SIG-M5 treated with dmso at 0.1 percent for 504 hours (cell line): ENCODE results near the gene KLK13.
A peak's percentile ranks its signal among the peaks of the same experiment; 100 is the strongest.

Experiments
- DNase-seq: peaks from one replicate; lab custom pipeline; 2025; ENCODE audit not compliant: unreplicated experiment; lab: John Stamatoyannopoulos, UW

The KLK13 gene, protein sequence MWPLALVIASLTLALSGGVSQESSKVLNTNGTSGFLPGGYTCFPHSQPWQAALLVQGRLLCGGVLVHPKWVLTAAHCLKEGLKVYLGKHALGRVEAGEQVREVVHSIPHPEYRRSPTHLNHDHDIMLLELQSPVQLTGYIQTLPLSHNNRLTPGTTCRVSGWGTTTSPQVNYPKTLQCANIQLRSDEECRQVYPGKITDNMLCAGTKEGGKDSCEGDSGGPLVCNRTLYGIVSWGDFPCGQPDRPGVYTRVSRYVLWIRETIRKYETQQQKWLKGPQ

DNA sequence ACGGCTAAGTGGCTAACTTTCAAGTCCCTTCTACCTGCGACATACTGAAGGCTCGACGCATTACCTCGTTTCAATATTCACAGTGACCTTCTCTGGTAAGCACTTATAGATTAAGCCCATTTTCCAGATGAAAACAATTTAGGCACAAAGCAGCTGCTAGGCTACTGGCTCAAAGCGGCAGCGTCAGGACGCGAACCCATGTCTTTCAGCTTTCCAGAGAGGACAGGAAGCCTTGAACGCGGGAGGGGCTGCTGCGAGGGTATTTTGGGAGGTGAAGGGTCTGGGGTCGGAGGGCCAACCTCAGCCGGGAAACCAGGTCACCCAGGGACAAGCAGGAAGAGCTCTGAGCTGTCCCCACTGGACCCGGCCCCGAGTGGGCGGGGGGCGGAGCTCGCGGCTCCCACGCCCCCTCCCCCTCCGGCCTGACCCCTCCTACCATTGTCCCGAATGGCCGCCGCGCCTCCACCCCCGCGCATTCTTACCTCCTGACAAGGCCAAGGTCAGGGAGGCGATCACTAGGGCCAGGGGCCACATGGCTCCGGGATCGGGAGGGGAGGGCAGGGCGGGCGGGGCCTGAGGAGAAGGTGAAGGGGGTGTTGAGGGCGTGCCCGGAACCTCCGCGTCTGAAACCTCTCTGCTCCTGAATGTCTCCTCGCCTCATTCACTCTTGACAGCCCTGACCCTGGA lies at the start of gene KLK13:
KLK13 (minus strand) TSS at position 559 of the 687 bp plus-strand sequence; CDS start at position 534, 25 bp downstream.
- DNase-seq = no peak

DNA sequence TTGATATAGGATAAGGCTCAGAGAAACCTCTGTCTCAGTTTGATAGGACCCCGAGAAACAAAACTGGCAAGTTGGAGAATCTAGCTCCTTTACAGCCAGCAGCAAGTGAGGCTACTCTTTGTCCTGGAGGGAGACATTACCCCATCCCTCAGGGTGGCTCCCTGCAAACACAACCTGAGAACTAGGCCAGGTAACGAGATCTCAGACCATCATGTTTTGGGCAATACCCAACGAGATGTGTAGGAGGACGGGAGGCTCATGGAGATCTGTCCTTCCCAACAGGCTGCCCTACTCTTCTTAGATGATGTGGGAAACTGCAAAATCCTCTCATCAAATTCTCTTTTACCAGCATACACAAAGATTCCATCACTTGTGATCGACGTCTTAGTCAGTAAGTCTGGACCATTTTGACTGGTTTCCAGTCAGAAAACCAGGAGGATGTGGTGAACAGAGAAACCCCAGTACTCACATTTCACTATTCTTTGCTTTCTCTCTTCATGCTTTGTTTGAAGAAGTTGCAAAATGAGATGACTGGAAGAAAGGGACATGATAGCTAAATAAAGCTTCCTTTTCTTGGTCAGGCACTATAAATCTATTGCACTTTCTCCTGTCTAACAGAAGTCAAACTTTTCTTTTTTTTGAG lies 49.3 kb upstream of the KLK13 start:
- DNase-seq = peak; percentile 61

DNA sequence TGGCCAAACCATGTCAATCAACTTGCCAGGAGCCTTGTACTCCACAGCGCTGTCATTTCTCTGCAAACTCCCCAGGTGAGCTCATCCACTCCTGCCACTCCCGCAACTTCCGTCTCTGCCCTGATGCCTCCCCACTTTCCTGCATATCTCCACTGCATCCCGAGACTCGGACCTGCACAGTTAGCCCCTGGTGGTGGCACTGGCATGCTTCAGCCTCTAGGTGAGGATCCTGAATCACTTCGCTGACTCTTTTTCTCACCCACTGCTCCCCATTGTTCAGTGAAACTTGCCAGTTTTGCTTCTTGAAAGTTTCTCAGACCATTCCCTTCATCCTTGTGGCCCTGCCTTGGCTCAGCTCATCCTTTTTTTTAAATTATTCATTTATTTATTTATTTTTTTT lies 46.7 kb upstream of the KLK13 start:
- DNase-seq = no peak

DNA sequence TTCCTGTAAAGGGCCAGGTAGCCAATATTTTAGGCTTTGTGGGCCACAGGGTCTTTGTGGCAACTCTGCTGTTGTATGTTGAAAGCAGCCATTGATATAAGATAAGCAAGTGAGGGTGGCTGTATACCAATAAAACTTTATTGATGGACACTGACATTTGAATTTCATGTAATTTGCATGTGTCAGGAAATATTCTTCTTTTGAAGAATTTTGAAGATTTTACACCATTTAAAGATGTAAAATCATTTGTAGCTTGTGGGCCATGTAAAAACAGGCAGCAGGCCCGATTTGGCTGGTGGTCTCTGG lies 45.7 kb upstream of the KLK13 start:
- DNase-seq = no peak

DNA sequence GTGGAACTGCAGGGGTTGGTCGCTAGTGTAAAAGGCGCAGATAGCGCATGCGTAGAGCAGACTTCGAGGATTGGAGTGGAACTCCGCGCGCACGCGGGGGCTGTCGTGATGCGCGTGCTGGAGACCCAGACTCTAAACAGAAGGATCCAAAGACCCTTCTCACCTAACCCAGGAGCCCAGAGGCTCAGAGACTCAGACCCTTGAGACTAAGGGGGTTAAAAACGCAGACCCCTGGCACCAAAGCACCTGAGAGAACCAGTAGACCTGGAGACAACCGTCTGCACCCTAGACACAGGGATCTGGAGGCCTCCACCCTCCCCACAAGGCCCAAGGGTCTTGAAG lies 43.9 kb upstream of the KLK13 start:
- no peak for DNase-seq

DNA sequence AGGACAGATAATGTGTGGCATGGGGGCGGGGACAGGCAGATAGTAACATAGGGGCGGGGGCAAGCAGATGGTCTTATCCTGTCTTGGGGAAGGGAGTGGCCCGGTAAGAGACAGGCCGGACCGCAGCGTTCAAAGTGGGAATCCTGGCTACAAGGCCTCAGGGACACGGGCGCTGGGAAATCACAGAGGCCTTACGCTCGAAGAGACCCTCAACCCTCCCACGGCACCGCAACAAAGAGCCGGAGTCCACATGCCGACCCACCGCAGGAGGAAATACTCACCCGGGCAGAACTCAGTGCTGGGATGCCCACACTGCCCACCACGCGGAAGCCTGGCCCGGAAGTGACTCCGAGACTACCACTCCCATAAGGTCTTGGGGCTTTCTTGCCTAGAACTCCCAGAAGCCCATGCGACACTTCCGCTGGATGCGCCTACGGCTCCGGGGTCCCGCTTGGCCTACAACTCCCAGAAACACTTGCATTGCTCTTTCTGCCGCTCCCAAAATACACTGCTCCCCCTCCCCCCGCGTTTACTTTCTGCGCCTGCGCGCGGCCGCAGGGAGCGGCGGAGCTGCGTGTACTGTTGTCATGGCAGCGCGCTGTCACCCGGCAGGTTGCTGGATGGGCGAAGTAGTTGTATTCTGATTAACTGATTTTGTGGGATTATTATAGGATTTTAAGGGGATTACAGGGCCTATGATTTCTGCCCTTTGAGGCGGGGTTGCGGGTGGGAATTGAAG lies 43.3 kb upstream of the KLK13 start, which contains the start of gene CTU1:
CTU1 (minus strand) TSS at position 344 of the 739 bp plus-strand sequence. CDS start 3,840 bp downstream, outside the sequence.
- DNase-seq = peak; percentile 99

DNA sequence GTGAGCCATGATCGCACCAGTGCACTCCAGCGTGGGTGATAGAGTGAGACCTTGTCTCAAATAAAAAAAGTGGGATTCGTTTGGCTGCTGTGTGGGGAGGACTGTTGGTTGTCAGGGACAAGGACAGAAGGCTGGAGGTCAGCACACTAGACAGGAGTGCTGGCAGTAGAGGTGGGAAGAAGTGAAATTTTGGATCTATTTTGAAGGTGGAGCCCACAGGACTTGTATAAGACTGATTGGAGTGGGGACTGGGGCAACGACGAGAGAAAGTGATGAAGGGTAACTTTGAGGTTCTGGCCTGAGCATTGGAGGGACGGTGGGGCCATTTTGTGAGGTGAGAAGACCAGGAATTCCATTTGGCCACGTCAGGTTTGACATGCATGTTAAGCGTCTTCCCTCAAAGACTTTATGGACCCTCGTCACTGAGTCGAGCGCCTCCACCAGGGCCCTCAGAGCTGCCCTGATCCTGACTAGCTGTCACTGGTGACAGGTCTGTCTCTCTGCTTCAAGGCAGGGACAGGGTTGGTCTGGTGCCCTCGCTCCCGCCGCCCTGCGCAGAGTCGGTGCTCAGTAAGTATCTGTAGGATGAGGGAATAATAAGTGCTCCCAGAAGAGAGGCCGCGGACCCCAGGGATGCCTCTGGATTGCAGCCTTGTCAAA lies 42.6 kb upstream of the KLK13 start:
- no peak for DNase-seq

DNA sequence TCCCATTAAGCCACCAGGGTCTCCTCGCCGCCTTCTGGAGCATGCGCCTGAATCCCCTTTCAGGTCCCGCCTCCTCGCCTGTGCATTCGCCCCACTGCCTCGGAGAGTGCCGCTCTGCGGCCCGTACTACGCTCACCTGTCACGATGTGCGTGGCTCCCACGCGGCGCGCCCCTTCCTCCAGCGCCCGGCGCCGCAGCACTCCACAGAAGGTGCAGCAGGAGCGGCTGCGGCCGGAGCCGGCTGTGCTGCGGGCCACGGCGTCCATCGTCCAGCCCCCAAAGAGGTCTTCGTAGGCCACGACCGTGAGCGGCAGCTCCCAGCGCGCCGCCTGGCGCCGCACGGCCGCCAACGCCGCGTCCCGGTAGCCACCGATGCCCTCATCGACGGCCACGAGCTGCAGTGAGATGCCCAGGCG lies 39.0 kb upstream of the KLK13 start:
- no peak for DNase-seq

DNA sequence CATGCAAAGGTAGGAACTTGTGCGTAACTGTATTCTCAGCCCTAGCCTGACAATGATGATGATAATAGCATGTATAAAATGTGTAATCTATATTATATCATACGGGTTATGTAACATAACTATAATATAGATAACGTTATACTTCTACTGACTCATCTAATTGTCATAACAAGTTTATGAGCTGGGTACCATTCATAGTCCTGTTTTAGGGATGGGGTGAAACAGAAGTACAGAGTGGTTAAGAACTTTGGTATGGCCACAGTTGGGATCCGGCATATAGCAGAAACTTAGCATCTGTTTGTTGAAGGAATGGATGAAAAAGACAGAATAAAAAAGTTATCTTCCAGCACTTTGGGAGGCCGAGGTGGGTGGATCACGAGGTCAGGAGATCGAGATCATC lies 38.1 kb upstream of the KLK13 start:
- DNase-seq = no peak

DNA sequence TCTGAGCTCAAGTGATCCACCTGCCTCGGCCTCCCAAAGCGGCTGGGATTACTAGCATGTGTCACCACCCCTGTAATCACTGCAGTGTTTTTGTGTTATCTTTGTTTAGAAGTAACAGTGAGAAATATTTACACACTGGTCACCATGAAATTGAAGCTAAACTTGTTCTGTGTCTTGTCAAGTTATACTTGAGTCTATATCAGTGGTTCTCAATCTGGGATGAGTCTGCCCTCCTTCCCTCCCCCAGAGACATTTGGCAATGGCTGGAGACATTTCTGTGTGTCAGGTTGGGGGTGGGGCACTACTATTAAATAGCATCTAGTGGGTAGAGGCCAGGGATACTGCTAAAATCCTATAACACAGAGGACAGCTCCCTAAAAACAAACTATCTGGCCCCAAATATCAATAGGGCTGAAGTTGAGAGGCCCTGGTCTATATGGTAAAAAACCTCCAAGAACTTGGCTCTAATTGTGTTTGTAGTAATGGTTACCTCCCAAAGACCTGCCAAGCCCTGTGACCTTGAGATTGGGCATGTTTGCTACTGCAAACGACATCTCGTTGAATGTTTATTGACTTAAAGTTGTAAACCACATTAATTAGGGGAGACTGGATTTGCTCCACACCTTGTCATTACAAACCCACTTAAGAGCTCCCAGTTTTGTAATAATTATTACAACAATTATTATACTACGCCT lies 36.4 kb upstream of the KLK13 start:
- DNase-seq = no peak

DNA sequence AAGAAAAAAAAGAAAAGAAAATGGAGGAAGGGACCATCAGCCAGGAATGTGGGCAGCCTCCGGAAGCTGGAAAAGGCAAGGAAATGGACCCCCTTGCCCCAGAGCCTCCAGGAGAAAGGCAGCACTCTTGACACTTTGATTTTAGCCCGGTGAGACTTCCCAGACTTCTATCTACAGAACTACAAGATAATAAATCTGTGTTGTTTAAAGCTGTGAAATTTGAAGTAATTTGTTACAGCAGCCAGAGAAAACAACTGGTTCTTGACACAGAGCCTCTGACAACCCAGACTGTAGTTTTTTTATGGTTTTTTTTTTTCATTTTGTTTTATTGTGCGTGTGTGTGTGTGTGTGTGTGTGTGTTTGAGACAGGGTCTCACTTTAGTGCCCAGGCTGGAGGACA lies 35.7 kb upstream of the KLK13 start:
- no peak for DNase-seq

DNA sequence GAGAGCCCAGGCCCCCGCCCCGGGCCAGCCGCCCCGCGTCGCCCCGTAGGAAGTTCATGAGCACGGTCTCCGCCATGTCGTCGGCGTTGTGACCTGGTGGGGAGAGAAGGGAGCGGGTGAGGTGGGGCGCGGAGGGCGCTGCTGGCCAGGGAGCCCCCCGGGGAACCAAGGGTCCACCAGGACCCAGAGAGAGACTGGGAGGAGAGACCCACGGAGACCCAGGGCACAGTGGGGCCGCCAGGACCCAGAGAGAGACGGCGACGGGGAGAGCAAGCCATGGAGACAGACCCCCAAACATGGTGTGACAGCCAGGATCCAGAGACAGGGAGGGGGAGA lies 34.1 kb upstream of the KLK13 start:
- no peak for DNase-seq

DNA sequence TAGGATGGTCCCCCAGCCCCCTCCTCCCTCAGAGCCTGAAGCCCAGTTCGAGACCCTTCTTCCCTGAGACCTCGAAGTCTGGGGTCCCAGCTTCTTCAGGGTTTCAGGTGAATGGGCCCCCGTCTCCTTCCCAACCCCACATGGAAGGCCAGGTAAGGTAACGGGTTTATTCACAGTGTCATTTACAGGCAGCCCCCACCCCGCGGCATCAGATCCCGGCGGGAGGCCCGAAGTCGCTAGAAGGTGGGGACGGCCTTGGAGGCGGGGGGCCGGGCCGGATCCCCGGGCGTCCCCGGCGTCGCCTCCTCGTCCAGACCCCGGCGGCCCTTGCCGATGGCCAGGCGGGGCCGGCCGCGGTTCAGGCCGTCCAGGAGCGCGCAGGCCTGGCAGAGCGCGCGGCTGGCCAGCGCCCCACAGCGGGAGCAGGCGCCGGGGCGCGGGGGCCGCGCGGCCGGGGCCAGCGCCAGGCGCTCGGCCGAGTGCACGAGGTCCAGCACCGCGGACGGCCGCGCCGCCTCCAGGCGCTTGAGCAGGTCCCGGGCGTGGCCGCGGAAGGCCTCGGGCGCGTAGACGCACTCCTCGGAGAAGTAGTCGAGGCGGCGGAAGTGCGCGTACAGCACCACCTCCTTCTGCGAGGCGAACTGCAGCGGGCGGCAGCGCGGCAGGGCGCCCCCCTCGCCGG lies 33.6 kb upstream of the KLK13 start:
- no peak for DNase-seq

DNA sequence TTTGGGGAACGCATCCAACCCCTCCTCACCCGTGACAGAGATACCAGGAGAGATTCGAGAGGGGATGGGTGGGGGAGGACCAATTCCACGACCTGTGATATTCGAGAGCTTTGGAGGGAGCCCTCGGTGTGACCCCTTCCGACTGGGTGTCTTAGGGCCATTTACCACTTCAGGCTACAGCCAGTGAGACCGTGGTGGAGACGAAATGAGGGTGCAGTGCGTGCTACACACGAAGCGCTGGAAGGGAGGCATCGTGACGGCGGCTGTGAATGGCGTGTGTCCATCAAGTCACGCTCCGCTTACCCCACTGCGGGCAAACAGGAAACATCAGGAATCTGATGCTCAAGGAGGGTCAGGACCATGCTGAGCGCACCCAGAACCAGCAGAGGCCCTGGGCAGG lies 32.9 kb upstream of the KLK13 start:
- no peak for DNase-seq

DNA sequence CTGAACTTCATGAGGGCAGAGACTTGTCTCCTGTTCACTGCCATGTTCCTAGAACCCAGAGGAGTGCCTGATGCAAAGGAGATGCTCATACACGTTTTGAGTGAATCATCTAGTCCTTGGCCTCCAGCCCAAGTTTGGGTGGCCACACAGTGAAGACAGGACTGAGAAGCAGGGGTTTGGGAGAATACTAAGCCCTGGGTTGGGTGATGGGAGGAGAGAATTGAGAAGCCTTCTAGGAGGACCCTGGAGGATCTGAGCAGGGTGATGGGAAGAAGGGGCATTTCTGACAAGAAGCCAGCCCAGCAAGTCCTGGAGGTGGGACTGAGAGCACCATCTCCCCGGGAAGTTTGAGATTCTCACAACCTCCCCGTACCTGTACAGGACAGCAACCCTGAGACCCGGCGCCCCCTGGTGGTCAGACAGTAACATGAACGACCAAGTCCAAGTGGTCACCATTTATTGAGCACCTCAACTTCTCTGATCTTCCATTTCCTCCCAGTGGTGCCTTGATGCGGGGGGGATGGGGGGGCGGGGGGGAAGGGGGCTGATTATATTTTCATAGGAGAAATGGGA lies 32.4 kb upstream of the KLK13 start:
- DNase-seq = peak; percentile 19

DNA sequence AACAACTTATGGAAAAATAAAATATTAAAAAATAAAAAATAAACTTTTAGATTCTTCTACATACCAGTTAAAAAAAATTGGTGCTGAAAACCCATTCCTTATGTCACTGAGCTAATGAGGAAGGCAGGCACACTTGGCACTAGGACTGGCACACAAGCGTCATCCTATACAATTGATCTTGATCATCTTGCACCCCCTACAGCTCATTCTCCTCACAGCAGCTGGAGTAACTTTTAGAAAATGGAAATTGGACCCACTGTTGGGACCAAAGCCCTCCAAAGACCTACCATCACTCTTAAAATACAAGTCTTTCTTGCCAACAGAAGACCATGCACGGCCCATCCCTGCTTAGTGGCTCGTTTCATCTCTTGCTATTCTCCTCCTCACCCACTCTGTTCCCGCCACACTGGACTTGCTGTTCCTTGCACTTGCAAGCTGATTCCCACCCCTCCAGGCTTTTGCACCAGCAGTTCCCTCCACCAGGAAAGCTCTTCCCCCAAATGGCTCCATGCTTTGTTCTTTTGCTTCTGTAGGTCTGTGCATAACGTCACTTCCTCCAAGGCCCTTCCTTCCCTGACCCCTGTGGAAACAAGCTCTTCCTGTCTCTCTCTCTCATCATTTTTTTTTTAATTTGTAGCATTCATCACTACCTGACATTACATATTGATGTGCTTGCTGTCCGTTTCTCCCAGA lies 31.7 kb upstream of the KLK13 start:
- DNase-seq = peak; percentile 12

DNA sequence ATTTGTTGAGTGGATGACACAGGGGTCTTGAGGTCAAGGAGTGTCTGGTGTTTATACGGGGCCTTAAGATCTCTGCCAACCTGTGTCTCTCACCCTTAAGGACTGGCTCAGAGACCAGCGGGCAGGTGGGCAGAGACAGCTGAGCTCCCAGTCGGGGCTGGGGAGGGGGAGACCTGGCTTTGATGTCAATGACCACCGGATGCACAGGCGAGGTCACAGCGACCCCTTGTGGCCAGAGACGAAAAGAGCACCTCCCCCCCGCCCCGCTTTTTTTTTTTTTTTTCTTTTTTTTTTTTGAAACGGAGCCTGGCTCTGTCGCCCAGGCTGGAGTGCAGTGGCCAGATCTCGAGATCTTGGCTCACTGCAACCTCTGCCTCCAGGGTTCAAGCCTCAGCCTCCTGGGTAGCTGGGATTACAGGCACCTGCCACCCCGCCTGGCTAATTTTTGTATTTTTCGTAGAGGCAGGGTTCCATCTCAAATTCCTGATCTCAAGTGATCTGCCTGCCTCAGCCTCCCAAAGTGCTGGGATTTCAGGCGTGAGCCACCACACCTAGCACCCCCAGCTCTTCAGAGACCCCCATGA lies 29.9 kb upstream of the KLK13 start:
- no peak for DNase-seq

DNA sequence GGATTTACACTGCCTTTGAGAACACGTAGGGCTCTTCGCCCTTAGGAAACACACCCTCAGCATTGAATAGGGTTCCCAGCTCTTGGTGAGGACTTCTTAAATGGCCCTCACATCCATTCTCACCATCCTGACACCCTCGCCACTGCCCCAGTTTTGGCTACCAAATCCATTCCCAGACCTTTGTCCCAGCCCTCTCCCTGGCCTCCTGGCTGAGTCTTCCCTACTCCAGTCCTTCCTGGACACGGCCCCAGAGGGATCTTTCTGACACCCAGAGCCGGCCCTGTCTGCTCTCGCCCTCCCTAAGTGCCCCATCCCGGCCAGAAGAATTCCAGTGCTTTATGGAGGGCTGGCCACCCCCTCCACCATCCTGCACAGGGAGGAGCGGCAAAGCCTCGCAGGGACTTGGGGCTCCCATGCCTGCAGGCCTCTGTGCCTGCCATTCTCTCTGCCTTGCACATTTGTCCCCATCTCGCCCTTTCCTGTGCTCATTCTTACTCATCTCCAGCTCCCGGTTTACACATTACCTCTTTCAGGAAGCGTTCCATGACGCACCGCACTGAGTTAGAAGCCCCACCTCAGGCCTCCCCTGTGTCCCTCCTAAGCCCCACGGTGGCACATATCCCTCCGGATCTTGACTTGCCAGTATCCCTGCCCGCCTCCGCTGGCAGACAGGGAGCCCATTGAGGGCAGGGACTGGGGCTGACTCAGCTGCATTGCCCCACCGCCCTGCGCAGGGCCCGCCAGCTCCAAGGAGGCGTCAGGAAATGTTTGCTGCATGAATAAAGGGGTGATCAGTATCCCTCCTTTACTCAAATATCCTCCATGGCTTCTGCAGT lies 28.8 kb upstream of the KLK13 start:
- DNase-seq = no peak
